HTR-8/SVneo (cell line): ENCODE data around the gene RILPL2.
"Not testable (repeated sequence)": the region's sequence is repeated elsewhere in the genome, so short reads cannot be mapped to it uniquely, and the experiment has no call there.

Source experiments
- DNase-seq: peaks from one replicate; pipeline ENCODE4 v3.0.0; 2011; ENCODE audit warnings: low spot score, mixed read lengths; ENCODE audit not compliant: insufficient read length
- FAIRE-seq: peaks from 2 replicates; lab custom pipeline; 2011; peaks lifted over from hg19 to GRCh38; lab: Jason Lieb, UNC

The RILPL2 gene

GRCh38 chr12:123436017-123436964 is at the start of gene RILPL2:
Gene RILPL2 (minus strand): TSS chr12:123436684. CDS start chr12:123436420, 264 bp downstream.
- peak; percentile 75 for DNase-seq
- FAIRE-seq: no peak

- no peak for DNase-seq
- FAIRE-seq: no peak
These were observed 49.3 kb upstream of the RILPL2 start for GRCh38 chr12:123485756-123486155.

- FAIRE-seq: no peak
- no peak for DNase-seq
These were observed 47.2 kb upstream of the RILPL2 start for GRCh38 chr12:123483602-123484248.

GRCh38 chr12:123482876-123483275 is 46.4 kb upstream of the RILPL2 start:
- FAIRE-seq: no peak
- DNase-seq: no peak

- not testable (repeated sequence) for FAIRE-seq, DNase-seq
These were observed 44.8 kb upstream of the RILPL2 start for GRCh38 chr12:123481251-123481650.

- no peak for DNase-seq
- no peak for FAIRE-seq
These were observed 43.1 kb upstream of the RILPL2 start for GRCh38 chr12:123479442-123480180.

- DNase-seq (no peak), FAIRE-seq (no peak)
These were observed 42.3 kb upstream of the RILPL2 start for GRCh38 chr12:123478762-123479161.

GRCh38 chr12:123478069-123478468 is 41.6 kb upstream of the RILPL2 start:
- DNase-seq: no peak
- FAIRE-seq: no peak

GRCh38 chr12:123475246-123475703 is 38.8 kb upstream of the RILPL2 start:
- no peak for DNase-seq
- no peak for FAIRE-seq

GRCh38 chr12:123474485-123475245 is 38.2 kb upstream of the RILPL2 start:
- FAIRE-seq (no peak), DNase-seq (no peak)

GRCh38 chr12:123472438-123472849 is 36.0 kb upstream of the RILPL2 start:
- FAIRE-seq: no peak
- no peak for DNase-seq

GRCh38 chr12:123471374-123472068 is 35.0 kb upstream of the RILPL2 start:
- DNase-seq: no peak
- no peak for FAIRE-seq

GRCh38 chr12:123469978-123470377 is 33.5 kb upstream of the RILPL2 start:
- DNase-seq: no peak
- no peak for FAIRE-seq

GRCh38 chr12:123468786-123469185 is 32.3 kb upstream of the RILPL2 start:
- DNase-seq (no peak), FAIRE-seq (no peak)

GRCh38 chr12:123465084-123465483 is 28.6 kb upstream of the RILPL2 start:
- no peak for DNase-seq
- FAIRE-seq: no peak

GRCh38 chr12:123463174-123463573 is 26.7 kb upstream of the RILPL2 start:
- not testable (repeated sequence) for FAIRE-seq, DNase-seq

GRCh38 chr12:123457980-123458779 is 21.7 kb upstream of the RILPL2 start, which contains the start of gene SNRNP35:
Gene SNRNP35 (plus strand): TSS chr12:123458139. CDS start chr12:123465541, 7,402 bp downstream.
- DNase-seq: peak; percentile 69
- no peak for FAIRE-seq

- DNase-seq (no peak), FAIRE-seq (no peak)
These were observed 16.7 kb upstream of the RILPL2 start for GRCh38 chr12:123453165-123453564.
